HCT116 (cell line): ENCODE results near the gene ATP2A3. TPM values are rescaled to one million over a fixed set of nuclear protein-coding genes. Genes with fewer than 3 reads are reported as not detected.

ENCODE experiments used
- ATAC-seq: fragments of 200-7000 bp; cut with Tn5 transposase; 2 replicates; pipeline ENCODE4 v1.9.1; 2020; ENCODE audit warnings: mild to moderate bottlenecking, moderate library complexity
- BruUV-seq: library from RNA; stranded (reverse); fragments of 400-500 nt; replicated peaks from 2 replicates; lab custom pipeline; 2021; lab: Mats Ljungman, UMichigan
- CTCF ChIA-PET: fragments of 300-600 bp; sonication (Branson Sonifier 250); formaldehyde crosslinking; loops from one replicate; lab custom pipeline; 2021; ENCODE audit warnings: antibody characterized with exemption; lab: Charles Lee
- POLR2A ChIA-PET: fragments of 300-600, 350-600 bp; sonication (Branson Sonifier 250); formaldehyde crosslinking; loops from one replicate; lab custom pipeline; 2021; ENCODE audit warnings: antibody characterized with exemption; lab: Charles Lee
- RAD21 ChIA-PET, 2 experiments: fragments of 300-600 bp; sonication (Branson Sonifier 250); formaldehyde crosslinking; loops; one replicate each; lab custom pipeline; 2023; ENCODE audit warnings: low total read pairs in 2 of 2; ENCODE audit not compliant: uncharacterized antibody in 2 of 2, unreplicated experiment in 2 of 2, low non-redundant PET in 1 of 2; lab: Charles Lee
- DNase-seq: peaks from one replicate; pipeline ENCODE4 v3.0.0-alpha.2; 2010; ENCODE audit warnings: low read depth, low spot score
- H2AFZ ChIP-seq: fragments of 200-600 bp; shearing (Covaris generic), sonication (generic); 2 replicates; pipeline ENCODE4 v1.6.1; 2017; ENCODE audit warnings: low read depth, mixed run types, mixed read lengths, antibody characterized with exemption, low read length; ENCODE audit not compliant: poor library complexity, severe bottlenecking
- H3K27ac ChIP-seq: 2 replicates; pipeline ENCODE4 v1.5.1; 2012; ENCODE audit warnings: low read depth, low read length
- H3K27me3 ChIP-seq: fragments of 200-600 bp; sonication (generic); 2 replicates; pipeline ENCODE4 v1.6.1; 2016; ENCODE audit warnings: mixed run types, low read length, mixed read lengths; ENCODE audit not compliant: insufficient read depth
- H3K36me3 ChIP-seq, 2 experiments: fragments of 200-500 bp in 1 of 2; fragments of 200-600 bp in 1 of 2; sonication (Bioruptor generic) in 1 of 2; sonication (generic) in 1 of 2; 2 replicates each; pipeline versions ENCODE4 v1.5.1 to v1.6.1; 2014 to 2016; ENCODE audit warnings: low read length in 2 of 2, inconsistent platforms in 1 of 2, mixed read lengths in 1 of 2, mixed run types in 1 of 2; ENCODE audit not compliant: insufficient read depth in 2 of 2, control insufficient read depth in 1 of 2
- H3K4me1 ChIP-seq, 2 experiments: fragments of 200-600 bp in 1 of 2; sonication (generic) in 1 of 2; 2 replicates each; pipeline versions ENCODE4 v1.5.1 to v1.6.1; 2012 to 2017; ENCODE audit warnings: low read length in 2 of 2, inconsistent platforms in 1 of 2, mild to moderate bottlenecking in 1 of 2, mixed read lengths in 1 of 2, mixed run types in 1 of 2, moderate library complexity in 1 of 2; ENCODE audit not compliant: insufficient read depth in 2 of 2, control insufficient read depth in 1 of 2
- H3K4me2 ChIP-seq: fragments of 200-600 bp; sonication (generic); 2 replicates; pipeline ENCODE4 v1.6.1; 2017; ENCODE audit warnings: mixed run types, low read length, mixed read lengths
- H3K4me3 ChIP-seq, 2 experiments: fragments of 200-600 bp in 1 of 2; sonication (generic) in 1 of 2; replicated peaks in 1 of 2; 2 replicates each; pipeline ENCODE4 v1.5.1; 2011 to 2016; ENCODE audit warnings: low read length in 2 of 2, control low read depth in 1 of 2, low read depth in 1 of 2, mild to moderate bottlenecking in 1 of 2, mixed read lengths in 1 of 2, mixed run types in 1 of 2
- H3K79me2 ChIP-seq: fragments of 200-600 bp; sonication (generic); 2 replicates; pipeline ENCODE4 v1.6.1; 2017; ENCODE audit warnings: mild to moderate bottlenecking, mixed run types, low read length, moderate library complexity, mixed read lengths; ENCODE audit not compliant: insufficient read depth
- H3K9ac ChIP-seq: fragments of 200-600 bp; sonication (generic); 2 replicates; pipeline ENCODE4 v1.6.1; 2016; ENCODE audit warnings: low read length, mixed read lengths
- H3K9me2 ChIP-seq: fragments of 200-600 bp; sonication (generic), shearing (Covaris generic); 2 replicates; pipeline ENCODE4 v1.6.1; 2017; ENCODE audit warnings: mixed run types, mild to moderate bottlenecking, moderate library complexity; ENCODE audit not compliant: insufficient read depth
- H3K9me3 ChIP-seq, 2 experiments: fragments of 200-500 bp in 1 of 2; fragments of 200-600 bp in 1 of 2; sonication (Bioruptor generic) in 1 of 2; sonication (generic) in 1 of 2; 2 replicates each; pipeline ENCODE4 v1.6.1; 2014 to 2017; ENCODE audit warnings: low read length in 2 of 2, mixed read lengths in 2 of 2, inconsistent platforms in 1 of 2, low read depth in 1 of 2, mild to moderate bottlenecking in 1 of 2, mixed run types in 1 of 2, moderate library complexity in 1 of 2; ENCODE audit not compliant: control insufficient read depth in 1 of 2, insufficient read depth in 1 of 2
- H4K20me1 ChIP-seq: fragments of 200-600 bp; sonication (generic), shearing (Covaris generic); 2 replicates; pipeline ENCODE4 v1.6.1; 2017; ENCODE audit warnings: mixed run types, mild to moderate bottlenecking, moderate library complexity; ENCODE audit not compliant: insufficient read depth
- CBX3 ChIP-seq: IDR thresholded peaks from 2 replicates; pipeline ENCODE4 v1.6.1; 2012; ENCODE audit warnings: low read depth
- EGR1 ChIP-seq: IDR thresholded peaks from 2 replicates; pipeline ENCODE4 v1.6.1; 2012; ENCODE audit warnings: low read depth
- EZH2phosphoT487 ChIP-seq: fragments of 200-600 bp; IDR thresholded peaks from 2 replicates; pipeline ENCODE4 v1.6.1; 2018; ENCODE audit warnings: antibody characterized with exemption, borderline replicate concordance
- FOSL1 ChIP-seq: IDR thresholded peaks from 2 replicates; pipeline ENCODE4 v1.6.1; 2012; ENCODE audit warnings: low read depth
- JUND ChIP-seq: IDR thresholded peaks from 2 replicates; pipeline ENCODE4 v1.6.1; 2012
- POLR2A ChIP-seq: IDR thresholded peaks from 2 replicates; pipeline ENCODE4 v1.7.0; 2011; ENCODE audit warnings: borderline replicate concordance; ENCODE audit not compliant: insufficient read depth, insufficient read length; ENCODE audit errors: extremely low read depth
- SIN3A ChIP-seq: IDR thresholded peaks from 2 replicates; pipeline ENCODE4 v1.6.1; 2012; ENCODE audit warnings: low read depth
- SP1 ChIP-seq: IDR thresholded peaks from 2 replicates; pipeline ENCODE4 v1.6.1; 2012; ENCODE audit warnings: low read depth
- SRF ChIP-seq: IDR thresholded peaks from 2 replicates; pipeline ENCODE4 v1.6.1; 2012; ENCODE audit warnings: low read depth
- TCF7L2 ChIP-seq: IDR thresholded peaks from 2 replicates; pipeline ENCODE4 v1.7.0; 2011; ENCODE audit warnings: borderline replicate concordance, inconsistent platforms; ENCODE audit not compliant: insufficient read depth, insufficient read length; ENCODE audit errors: extremely low read depth
- YY1 ChIP-seq: IDR thresholded peaks from 2 replicates; pipeline ENCODE4 v1.6.1; 2011; ENCODE audit warnings: low read length, low read depth, moderate library complexity, mild to moderate bottlenecking; ENCODE audit not compliant: insufficient replicate concordance; ENCODE audit errors: extremely low read depth
- ZFX ChIP-seq: fragments of 450-650 bp; IDR thresholded peaks from 2 replicates; pipeline ENCODE4 v1.6.1; 2017
- ZNF274 ChIP-seq: fragments of 200-500 bp; sonication (Bioruptor generic); IDR thresholded peaks from 2 replicates; pipeline ENCODE4 v1.6.1; 2014; ENCODE audit warnings: mild to moderate bottlenecking, low read depth, low read length, inconsistent platforms
- intact Hi-C: fragments of 100-400 bp; cut with micrococcal nuclease; formaldehyde crosslinking; loops from 2 replicates; pipeline ENCODE4 v1.10.0; 2022
- total RNA-seq: library from RNA; stranded (reverse); gene quantifications from one replicate; pipeline ENCODE4 v1.2.1, GENCODE V29; 2021; ENCODE audit not compliant: unreplicated experiment
- TF ChIP-seq, protein P1 (sequence below): IDR thresholded peaks from 2 replicates; pipeline ENCODE4 v1.6.1; 2011; ENCODE audit warnings: mild to moderate bottlenecking, low read length, moderate library complexity; ENCODE audit not compliant: insufficient replicate concordance; ENCODE audit errors: extremely low read depth
- TF ChIP-seq, protein P2 (sequence below), 3 experiments: fragments of 200-600 bp in 1 of 3; sonication (generic) in 1 of 3; IDR thresholded peaks in 2 of 3; conservative IDR thresholded peaks in 1 of 3; 2 replicates each; pipeline ENCODE4 v1.5.1; 2012 to 2017; ENCODE audit warnings: low read depth in 2 of 3, low read length in 2 of 3, antibody characterized with exemption in 1 of 3, borderline replicate concordance in 1 of 3, control low read depth in 1 of 3, mild to moderate bottlenecking in 1 of 3, mixed read lengths in 1 of 3, mixed run types in 1 of 3, moderate library complexity in 1 of 3; ENCODE audit not compliant: insufficient read depth in 1 of 3
- TF ChIP-seq, protein P3 (sequence below): IDR thresholded peaks from 2 replicates; pipeline ENCODE4 v1.6.1; 2012
- TF ChIP-seq, protein P4 (sequence below): IDR thresholded peaks from 2 replicates; pipeline ENCODE4 v1.6.1; 2012
- TF ChIP-seq, protein P5 (sequence below): IDR thresholded peaks from 2 replicates; pipeline ENCODE4 v1.6.1; 2012; ENCODE audit warnings: low read depth

Gene ATP2A3
- total RNA-seq, 1 experiment from 2014 or later, result 23.1 TPM

DNA sequence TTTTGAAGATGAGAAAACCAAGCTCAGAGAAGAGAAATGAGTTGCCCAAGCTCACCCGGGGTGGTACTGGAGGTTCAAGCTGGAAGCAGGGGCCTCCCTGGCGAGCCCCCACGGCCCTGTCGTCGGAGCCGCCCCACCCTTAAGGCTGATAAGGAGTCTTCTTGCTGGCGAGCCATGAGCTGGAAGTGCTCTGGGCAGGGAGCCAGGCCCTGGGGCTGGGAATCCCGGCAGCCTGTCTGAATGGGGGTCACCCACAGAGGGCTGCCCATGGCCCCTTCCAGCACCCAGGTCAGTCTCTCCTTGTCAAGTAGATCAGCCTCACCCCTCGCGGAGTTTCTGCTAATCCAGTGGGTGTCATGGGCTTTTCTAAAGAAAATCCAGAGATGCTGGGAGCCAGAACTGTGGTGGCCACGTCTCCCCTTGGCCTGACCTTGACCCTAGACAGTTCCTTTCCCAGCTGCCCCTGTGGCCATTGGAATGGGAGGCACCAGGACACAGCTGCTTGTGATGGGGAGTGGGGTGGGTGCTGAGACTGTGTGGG, 46.8 kb downstream of the ATP2A3 start:
- TF ChIP-seq FOSL1 (no peak), ZFX (no peak), CBX3 (no peak), EGR1 (no peak), YY1 (no peak), SP1 (no peak), EZH2phosphoT487 (no peak), JUND (no peak), SIN3A (no peak), TCF7L2 (no peak), SRF (no peak), POLR2A (no peak), ZNF274 (no peak)
- TF ChIP-seq, protein P1, sequence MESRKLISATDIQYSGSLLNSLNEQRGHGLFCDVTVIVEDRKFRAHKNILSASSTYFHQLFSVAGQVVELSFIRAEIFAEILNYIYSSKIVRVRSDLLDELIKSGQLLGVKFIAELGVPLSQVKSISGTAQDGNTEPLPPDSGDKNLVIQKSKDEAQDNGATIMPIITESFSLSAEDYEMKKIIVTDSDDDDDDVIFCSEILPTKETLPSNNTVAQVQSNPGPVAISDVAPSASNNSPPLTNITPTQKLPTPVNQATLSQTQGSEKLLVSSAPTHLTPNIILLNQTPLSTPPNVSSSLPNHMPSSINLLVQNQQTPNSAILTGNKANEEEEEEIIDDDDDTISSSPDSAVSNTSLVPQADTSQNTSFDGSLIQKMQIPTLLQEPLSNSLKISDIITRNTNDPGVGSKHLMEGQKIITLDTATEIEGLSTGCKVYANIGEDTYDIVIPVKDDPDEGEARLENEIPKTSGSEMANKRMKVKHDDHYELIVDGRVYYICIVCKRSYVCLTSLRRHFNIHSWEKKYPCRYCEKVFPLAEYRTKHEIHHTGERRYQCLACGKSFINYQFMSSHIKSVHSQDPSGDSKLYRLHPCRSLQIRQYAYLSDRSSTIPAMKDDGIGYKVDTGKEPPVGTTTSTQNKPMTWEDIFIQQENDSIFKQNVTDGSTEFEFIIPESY, result no peak
- TF ChIP-seq, protein P2, sequence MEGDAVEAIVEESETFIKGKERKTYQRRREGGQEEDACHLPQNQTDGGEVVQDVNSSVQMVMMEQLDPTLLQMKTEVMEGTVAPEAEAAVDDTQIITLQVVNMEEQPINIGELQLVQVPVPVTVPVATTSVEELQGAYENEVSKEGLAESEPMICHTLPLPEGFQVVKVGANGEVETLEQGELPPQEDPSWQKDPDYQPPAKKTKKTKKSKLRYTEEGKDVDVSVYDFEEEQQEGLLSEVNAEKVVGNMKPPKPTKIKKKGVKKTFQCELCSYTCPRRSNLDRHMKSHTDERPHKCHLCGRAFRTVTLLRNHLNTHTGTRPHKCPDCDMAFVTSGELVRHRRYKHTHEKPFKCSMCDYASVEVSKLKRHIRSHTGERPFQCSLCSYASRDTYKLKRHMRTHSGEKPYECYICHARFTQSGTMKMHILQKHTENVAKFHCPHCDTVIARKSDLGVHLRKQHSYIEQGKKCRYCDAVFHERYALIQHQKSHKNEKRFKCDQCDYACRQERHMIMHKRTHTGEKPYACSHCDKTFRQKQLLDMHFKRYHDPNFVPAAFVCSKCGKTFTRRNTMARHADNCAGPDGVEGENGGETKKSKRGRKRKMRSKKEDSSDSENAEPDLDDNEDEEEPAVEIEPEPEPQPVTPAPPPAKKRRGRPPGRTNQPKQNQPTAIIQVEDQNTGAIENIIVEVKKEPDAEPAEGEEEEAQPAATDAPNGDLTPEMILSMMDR (IDR thresholded peaks at IDR 0.05 in 2 of 3, conservative IDR thresholded peaks at IDR 0.05 in 1 of 3; ENCODE audit: borderline replicate concordance in 1 of 3, insufficient read depth in 1 of 3, low read depth in 2 of 3, low read length in 2 of 3), result no peak
- TF ChIP-seq, protein P3, sequence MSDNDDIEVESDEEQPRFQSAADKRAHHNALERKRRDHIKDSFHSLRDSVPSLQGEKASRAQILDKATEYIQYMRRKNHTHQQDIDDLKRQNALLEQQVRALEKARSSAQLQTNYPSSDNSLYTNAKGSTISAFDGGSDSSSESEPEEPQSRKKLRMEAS, result no peak
- TF ChIP-seq, protein P4, sequence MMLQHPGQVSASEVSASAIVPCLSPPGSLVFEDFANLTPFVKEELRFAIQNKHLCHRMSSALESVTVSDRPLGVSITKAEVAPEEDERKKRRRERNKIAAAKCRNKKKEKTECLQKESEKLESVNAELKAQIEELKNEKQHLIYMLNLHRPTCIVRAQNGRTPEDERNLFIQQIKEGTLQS, result no peak
- TF ChIP-seq, protein P5, sequence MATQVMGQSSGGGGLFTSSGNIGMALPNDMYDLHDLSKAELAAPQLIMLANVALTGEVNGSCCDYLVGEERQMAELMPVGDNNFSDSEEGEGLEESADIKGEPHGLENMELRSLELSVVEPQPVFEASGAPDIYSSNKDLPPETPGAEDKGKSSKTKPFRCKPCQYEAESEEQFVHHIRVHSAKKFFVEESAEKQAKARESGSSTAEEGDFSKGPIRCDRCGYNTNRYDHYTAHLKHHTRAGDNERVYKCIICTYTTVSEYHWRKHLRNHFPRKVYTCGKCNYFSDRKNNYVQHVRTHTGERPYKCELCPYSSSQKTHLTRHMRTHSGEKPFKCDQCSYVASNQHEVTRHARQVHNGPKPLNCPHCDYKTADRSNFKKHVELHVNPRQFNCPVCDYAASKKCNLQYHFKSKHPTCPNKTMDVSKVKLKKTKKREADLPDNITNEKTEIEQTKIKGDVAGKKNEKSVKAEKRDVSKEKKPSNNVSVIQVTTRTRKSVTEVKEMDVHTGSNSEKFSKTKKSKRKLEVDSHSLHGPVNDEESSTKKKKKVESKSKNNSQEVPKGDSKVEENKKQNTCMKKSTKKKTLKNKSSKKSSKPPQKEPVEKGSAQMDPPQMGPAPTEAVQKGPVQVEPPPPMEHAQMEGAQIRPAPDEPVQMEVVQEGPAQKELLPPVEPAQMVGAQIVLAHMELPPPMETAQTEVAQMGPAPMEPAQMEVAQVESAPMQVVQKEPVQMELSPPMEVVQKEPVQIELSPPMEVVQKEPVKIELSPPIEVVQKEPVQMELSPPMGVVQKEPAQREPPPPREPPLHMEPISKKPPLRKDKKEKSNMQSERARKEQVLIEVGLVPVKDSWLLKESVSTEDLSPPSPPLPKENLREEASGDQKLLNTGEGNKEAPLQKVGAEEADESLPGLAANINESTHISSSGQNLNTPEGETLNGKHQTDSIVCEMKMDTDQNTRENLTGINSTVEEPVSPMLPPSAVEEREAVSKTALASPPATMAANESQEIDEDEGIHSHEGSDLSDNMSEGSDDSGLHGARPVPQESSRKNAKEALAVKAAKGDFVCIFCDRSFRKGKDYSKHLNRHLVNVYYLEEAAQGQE, result no peak
- H3K9me2 ChIP-seq, result no peaks in the 10 kb centered on the region
- no peaks in the 10 kb centered on the region for H3K36me3 ChIP-seq
- H3K9ac ChIP-seq, result no peak overlapping the region
- H3K4me1 ChIP-seq, result peaks cover 0 to 8% of the 10 kb centered on the region in 2 experiments; a peak in 2 of 4 replicates
- H3K79me2 ChIP-seq, result no peaks in the 10 kb centered on the region
- no peaks in the 10 kb centered on the region for H3K27me3 ChIP-seq
- ChIA-PET POLR2A (no interaction called here), CTCF (no interaction called here), RAD21 (no interaction called here)
- DNase-seq (no peak), ATAC-seq (no peak)
- H2AFZ ChIP-seq, result no peak overlapping the region
- no peaks in the 10 kb centered on the region for H3K9me3 ChIP-seq
- H3K27ac ChIP-seq, result no peak overlapping the region
- intact Hi-C loops, result no loop called here
- H3K4me2 ChIP-seq, result no peak overlapping the region
- BruUV-seq, result no TSS peak
- no peak overlapping the region for H3K4me3 ChIP-seq
- no peaks in the 10 kb centered on the region for H4K20me1 ChIP-seq
